Measurements from ENCODE around the gene MSRB1.

MSRB1 gene

GRCh38 chr16:1976216-1976520 is 33.2 kb upstream of the MSRB1 start:
- TF ChIP-seq CTCF (IDR thresholded peaks at IDR 0.05; ENCODE audit: low read depth, low read length): no peak
- Histone ChIP-seq H3K27me3 (peaks cover 11% of the 10 kb centered on the region; the same call in 1 of the 2 replicates), H3K4me3 (ENCODE audit: low read depth, low read length) (no peak overlapping the region), H3K4me1 (no peaks in the 10 kb centered on the region), H3K9me3 (no peaks in the 10 kb centered on the region), H3K36me3 (peaks cover 49% of the 10 kb centered on the region)
- no peak for DNase-seq

DNA sequence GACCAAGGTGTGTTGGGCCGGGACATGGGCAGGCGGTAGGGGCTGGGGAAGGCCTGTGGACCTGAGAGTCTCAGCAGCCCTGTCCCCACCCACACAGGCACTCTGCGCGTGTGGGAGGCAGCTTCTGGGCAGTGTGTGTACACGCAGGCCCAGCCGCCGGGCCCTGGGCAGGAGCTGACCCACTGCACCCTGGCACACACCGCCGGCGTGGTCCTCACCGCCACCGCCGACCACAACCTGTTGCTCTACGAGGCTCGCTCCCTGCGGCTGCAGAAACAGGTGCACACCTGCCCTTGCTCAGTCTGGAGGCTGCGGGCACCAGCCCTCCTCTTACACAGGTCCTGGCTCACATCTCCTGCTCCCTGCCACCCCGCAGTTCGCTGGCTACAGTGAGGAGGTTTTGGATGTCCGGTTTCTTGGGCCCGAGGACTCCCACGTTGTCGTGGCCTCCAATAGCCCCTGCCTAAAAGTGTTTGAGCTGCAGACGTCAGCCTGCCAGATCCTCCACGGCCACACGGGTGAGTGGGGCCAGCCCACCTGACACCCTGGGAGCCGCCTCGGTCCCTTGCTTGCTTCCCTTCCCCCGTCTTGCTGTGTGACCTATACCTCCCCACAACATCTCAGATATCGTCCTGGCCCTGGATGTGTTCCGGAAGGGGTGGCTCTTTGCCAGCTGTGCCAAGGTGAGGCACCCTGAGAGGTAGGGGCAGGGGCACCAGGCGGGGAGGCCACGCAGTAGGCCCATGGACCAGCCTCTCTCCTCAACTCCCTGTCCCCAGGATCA is 32.6 kb upstream of the MSRB1 start:
- Histone ChIP-seq H3K4me3 (ENCODE audit: low read depth, low read length) (no peak overlapping the region), H3K4me1 (no peaks in the 10 kb centered on the region), H3K36me3 (peaks cover 49% of the 10 kb centered on the region), H3K9me3 (no peaks in the 10 kb centered on the region), H3K27me3 (peaks cover 6% of the 10 kb centered on the region; the same call in 1 of the 2 replicates)
- no peak for DNase-seq
- no peak for TF ChIP-seq CTCF (IDR thresholded peaks at IDR 0.05; ENCODE audit: low read depth, low read length)

- TF ChIP-seq CTCF (IDR thresholded peaks at IDR 0.05; ENCODE audit: low read depth, low read length): no peak
- Histone ChIP-seq H3K36me3 (peaks cover 49% of the 10 kb centered on the region), H3K4me1 (no peaks in the 10 kb centered on the region), H3K9me3 (no peaks in the 10 kb centered on the region), H3K4me3 (ENCODE audit: low read depth, low read length) (no peak overlapping the region), H3K27me3 (no peaks in the 10 kb centered on the region)
- no peak for DNase-seq
Observed at GRCh38 chr16:1974157-1975070, 31.4 kb upstream of the MSRB1 start.

GRCh38 chr16:1973461-1974156 is 30.6 kb upstream of the MSRB1 start:
- TF ChIP-seq CTCF (IDR thresholded peaks at IDR 0.05; ENCODE audit: low read depth, low read length): no peak
- no peaks in the 10 kb centered on the region for H3K9me3 ChIP-seq
- peaks cover 45% of the 10 kb centered on the region for H3K36me3 ChIP-seq
- no peaks in the 10 kb centered on the region for H3K4me1 ChIP-seq
- no peak overlapping the region for H3K4me3 ChIP-seq (ENCODE audit: low read depth, low read length)
- no peak for DNase-seq
- no peaks in the 10 kb centered on the region for H3K27me3 ChIP-seq

DNA sequence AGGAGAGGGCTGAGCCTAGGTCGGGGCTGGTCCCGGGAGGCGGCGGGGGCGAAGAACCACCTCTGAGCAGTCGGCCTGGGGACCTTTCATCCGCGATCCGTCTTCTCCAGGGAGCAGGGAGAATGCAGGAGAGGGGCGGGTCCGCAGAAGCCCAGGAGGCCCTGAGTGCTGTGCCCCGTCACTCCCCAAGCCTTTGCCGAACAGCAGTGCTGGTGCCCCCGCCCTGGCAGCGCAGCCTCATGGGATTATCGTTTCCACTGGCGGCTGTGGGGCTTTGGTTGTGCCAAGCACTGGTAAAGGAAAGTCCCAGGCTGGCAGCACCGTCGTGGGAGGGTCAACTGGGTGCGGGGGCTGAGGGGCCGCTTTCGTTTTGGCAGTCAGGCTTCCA is 29.5 kb upstream of the MSRB1 start:
- no peak for TF ChIP-seq CTCF (IDR thresholded peaks at IDR 0.05; ENCODE audit: low read depth, low read length)
- H3K4me1 ChIP-seq: no peaks in the 10 kb centered on the region
- H3K9me3 ChIP-seq: no peaks in the 10 kb centered on the region
- DNase-seq: peak; percentile 24
- peak overlapping the region; percentile 93 for H3K4me3 ChIP-seq (ENCODE audit: low read depth, low read length)
- H3K27me3 ChIP-seq: no peaks in the 10 kb centered on the region
- H3K36me3 ChIP-seq: peaks cover 34% of the 10 kb centered on the region
